Lower leg skin (tissue), 3 donors: ENCODE data around the gene CYP4F2.

Experiments used
- CTCF ChIP-seq, 3 donors: fragments of 450-650 bp; IDR thresholded peaks; one replicate each; pipeline ENCODE4 v1.5.1; 2016; ENCODE audit warnings: antibody characterized with exemption in 3 of 3, mild to moderate bottlenecking in 3 of 3, moderate library complexity in 2 of 3
- POLR2A ChIP-seq, 2 donors: fragments of 450-650 bp; IDR thresholded peaks; one replicate each; pipeline ENCODE4 v1.6.1; 2016 to 2017; ENCODE audit warnings: antibody characterized with exemption in 2 of 2, mild to moderate bottlenecking in 1 of 2, moderate library complexity in 1 of 2

DNA sequence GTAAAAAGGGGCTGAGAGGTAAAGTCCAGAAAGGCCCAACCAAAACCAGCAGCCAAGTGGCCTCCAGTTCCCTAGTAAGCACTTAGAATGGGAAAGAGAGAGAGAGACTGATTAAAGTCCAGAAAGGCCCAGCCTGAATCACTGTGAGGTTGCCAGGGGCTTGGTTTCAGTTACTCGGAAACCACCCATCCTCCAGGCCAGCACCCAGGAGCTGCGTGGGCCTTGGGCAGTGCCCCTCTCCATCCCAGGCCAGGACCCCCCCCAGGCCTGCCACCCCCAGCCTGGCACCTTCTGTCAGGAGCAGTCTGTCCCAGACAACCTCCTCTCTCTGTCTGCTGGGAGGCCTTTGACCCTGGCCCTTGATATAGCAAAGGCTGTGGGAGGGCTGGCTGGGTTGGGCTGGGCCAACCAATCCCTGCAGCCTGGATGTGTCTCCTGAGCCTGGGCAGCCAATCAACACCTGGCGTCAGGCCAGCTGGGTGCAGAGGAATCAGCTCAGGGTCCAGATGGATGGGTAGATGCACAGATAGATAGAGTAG lies at the start of gene CYP4F2:
- TF ChIP-seq CTCF (IDR thresholded peaks at IDR 0.05) (no peak), POLR2A (IDR thresholded peaks at IDR 0.05) (no peak)
